ENCODE data around the gene SAMD10.
"Not testable (repeated sequence)": the region's sequence is repeated elsewhere in the genome, so short reads cannot be mapped to it uniquely, and the experiment has no call there.

Gene SAMD10

GRCh38 chr20:63979557-63980316, at the start of gene SAMD10:
Gene SAMD10 (minus strand): TSS chr20:63979642. CDS start chr20:63979467, 175 bp downstream.
- DNase-seq: peak in 25 of 56 donors; percentile 8 to 64 (median 34)

GRCh38 chr20:64027981-64028685, 48.7 kb upstream of the SAMD10 start:
- no peak for DNase-seq

- DNase-seq: no peak
These were observed 46.5 kb upstream of the SAMD10 start for GRCh38 chr20:64025826-64026412.

- no peak for DNase-seq
These were observed 45.8 kb upstream of the SAMD10 start for GRCh38 chr20:64025101-64025825.

GRCh38 chr20:64024141-64024990, 44.9 kb upstream of the SAMD10 start:
- DNase-seq: no peak

GRCh38 chr20:64023361-64024140, 44.1 kb upstream of the SAMD10 start:
- no peak for DNase-seq

- no peak for DNase-seq
These were observed 43.4 kb upstream of the SAMD10 start for GRCh38 chr20:64022671-64023360.

GRCh38 chr20:64021124-64021975, 41.9 kb upstream of the SAMD10 start:
- no peak for DNase-seq

- DNase-seq: no peak
These were observed 36.2 kb upstream of the SAMD10 start for GRCh38 chr20:64015635-64016034.

- not testable (repeated sequence) for DNase-seq
These were observed 33.1 kb upstream of the SAMD10 start for GRCh38 chr20:64012385-64013154.

GRCh38 chr20:64011366-64011779, 31.9 kb upstream of the SAMD10 start:
- DNase-seq: no peak

GRCh38 chr20:64010711-64011237, 31.3 kb upstream of the SAMD10 start:
- DNase-seq: no peak

GRCh38 chr20:64009811-64010387, 30.5 kb upstream of the SAMD10 start:
- DNase-seq: no peak

GRCh38 chr20:64006902-64007301, 27.5 kb upstream of the SAMD10 start:
- DNase-seq: no peak

- DNase-seq: peak in 12 of 56 donors; percentile 2 to 40 (median 20)
These were observed 27.0 kb upstream of the SAMD10 start for GRCh38 chr20:64006490-64006889.

GRCh38 chr20:64005394-64005793, 26.0 kb upstream of the SAMD10 start:
- DNase-seq: no peak
